HG03521 (cell line): ENCODE measurements around the gene TRIP13.

Experiments
- ATAC-seq: cut with Tn5 transposase; IDR thresholded peaks from one replicate; pipeline ENCODE4 v1.9.1; 2021; ENCODE audit warnings: mild to moderate bottlenecking, moderate library complexity; ENCODE audit not compliant: unreplicated experiment

Gene TRIP13

DNA sequence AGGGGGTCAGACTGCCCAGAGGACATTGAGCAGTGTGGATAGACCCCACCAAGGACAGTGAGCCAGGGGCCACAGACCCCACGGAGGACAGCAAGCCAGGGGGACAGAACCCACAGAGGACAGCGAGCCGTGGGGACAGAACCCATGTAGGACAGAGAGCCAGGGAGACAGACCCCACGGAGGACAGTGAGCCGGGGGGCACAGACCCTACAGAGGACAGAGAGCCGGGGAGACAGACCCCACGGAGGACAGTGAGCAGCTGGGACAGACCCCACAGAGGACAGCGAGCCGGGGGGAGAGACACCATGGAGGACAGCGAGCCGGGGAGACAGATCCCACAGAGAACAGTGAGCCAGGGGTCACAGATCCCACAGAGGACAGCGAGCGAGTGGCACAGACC lies 38.5 kb upstream of the TRIP13 start:
- ATAC-seq = no peak

DNA sequence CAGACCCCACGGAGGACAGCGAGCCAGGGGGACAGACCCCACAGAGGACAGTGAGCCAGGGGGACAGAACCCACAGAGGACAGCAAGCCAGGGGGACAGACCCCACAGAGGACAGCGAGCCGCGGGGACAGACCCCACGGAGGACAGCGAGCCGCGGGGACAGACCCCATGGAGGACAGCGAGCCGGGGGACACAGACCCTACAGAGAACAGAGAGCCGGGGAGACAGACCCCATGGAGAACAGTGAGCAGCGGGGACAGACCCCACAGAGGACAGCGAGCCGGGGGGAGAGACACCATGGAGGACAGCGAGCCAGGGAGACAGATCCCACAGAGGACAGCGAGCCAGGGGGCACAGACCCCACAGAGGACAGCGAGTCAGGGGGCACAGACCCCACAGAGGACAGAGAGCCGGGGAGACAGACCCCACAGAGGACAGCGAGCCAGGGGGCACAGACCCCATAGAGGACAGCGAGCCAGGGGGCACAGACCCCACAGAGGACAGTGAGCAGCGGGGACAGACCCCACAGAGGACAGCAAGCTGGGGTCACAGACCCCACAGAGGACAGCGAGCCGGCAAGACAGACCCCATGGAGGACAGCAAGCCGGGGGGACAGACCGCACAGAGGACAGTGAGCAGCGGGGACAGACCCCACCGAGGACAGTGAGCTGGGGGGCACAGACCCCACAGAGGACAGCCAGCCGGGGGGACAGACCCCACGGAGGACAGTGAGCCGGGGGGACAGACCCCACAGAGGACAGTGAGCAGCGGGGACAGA lies 37.5 kb upstream of the TRIP13 start:
- ATAC-seq = no peak

DNA sequence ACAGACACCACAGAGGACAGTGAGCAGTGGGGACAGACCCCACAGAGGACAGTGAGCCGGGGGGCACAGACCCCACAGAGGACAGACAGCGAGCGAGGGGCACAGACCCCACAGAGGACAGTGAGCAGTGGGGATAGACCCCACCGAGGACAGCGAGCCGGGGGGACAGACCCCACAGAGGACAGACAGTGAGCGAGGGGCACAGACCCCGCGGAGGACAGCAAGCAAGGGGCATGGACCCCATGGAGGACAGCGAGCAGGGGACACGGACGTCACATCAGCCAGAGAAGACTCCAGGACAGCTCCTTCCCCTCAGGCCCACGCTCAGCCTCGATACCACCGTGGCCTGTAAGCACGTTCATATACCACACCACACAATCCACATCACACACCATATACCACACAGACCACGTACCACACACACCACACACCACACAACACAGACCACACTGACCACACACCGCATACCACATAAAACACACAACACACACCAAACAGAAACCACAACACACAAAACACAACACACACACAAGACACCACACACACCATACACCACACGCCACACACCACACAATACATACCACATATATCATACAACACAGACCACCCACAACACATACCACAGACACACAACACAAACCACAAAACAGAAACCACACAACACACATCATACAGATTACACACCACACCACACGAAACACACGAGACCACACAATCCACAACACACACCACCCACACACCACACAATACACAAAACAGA lies 36.7 kb upstream of the TRIP13 start:
- ATAC-seq = no peak

DNA sequence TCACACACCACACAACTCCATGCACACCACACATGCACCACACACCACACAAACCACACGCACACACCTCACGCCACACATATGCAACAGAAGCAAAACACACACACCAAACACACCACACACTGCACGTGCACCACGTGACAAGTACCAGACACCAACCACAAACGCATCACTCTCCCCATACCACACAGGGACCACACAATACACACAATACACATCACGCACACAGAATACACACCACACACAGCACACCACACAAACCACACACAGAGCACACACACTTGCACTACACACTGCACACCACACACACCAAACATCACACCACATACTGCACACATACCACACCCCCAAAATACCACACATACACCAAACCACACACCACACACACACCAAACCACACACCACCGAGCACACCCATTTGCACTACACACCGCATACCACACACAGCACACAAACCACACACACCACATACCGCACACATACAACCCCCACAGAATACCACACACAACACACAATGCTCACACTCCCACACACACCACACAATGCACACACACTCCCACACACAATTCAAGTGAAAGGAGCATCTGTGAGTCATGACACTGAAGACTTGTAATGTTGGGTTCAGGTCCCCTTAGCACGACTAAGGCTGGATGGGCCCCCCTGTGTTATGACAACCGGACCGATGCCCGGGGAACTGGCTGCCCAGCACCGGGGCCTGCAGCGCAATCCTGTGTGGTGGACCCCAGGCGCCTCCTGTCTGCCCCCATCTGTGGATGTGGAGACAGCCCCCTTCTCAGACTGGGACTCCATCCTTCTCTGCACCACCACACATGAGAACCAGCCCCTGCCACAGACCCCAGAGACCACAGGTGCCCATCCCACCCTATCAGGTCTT lies 35.9 kb upstream of the TRIP13 start:
- no peak for ATAC-seq

DNA sequence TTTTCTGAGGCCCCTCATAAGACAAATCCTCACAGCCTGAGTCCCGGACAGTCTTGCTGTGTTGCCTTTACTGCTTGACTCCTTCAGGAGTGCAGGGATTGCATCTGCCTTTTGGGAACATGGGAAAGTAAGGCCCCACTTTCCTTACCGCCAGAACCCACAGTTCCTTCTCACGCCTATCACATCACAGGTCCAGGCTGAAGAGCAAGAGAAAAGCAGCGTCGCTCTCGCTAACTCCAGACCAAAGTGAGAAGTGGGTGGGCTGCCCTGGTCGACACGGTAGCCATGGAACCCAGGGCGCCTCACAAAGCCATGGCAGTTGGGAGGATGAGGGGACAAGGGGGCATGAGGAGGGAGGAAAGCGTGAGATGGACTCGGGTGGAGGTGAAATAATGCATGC lies 34.0 kb upstream of the TRIP13 start:
- no peak for ATAC-seq

DNA sequence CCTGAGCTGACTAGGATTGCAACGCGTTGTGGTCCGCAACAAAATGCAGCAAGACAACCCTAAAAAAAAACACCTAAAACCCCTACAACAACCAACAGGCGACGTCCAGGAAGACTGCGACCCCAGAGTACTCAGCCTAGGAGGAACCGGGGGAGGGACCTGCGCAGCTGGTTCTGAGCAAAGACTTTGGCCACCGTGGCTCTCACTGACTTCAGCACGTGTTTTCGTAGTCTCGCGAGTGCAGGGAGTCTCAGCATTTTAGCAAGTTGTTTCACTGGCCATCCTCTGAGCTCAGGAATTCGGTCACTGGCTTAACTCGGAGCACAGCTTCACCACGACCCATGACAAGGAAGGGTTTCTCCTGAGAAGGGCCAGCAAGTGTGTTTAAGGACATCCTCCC lies 33.3 kb upstream of the TRIP13 start:
- no peak for ATAC-seq

DNA sequence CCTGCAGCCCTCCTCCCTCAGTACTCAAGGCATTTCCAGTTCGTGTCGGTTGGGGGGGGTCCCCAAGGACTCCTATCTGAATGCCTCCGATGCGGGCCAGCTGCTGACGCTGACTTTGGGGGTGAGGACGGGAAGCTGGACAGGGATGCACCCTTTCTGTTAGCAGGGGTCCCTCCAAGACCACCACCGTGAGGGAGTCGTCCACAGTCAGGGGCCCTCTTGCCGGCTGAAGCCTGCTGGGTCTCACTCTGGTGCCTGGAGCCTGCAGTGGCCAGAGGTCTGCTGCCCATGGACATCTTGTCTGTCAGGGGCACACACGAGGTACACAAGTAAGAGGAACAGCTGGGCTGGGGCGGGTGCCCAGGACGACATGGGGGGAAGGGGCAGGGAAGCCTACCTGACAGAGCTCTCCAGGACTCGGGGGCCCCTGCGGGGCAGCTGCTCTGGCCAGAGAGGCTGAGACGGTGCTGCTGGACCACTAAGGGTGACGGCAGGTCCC lies 32.8 kb upstream of the TRIP13 start:
- no peak for ATAC-seq

DNA sequence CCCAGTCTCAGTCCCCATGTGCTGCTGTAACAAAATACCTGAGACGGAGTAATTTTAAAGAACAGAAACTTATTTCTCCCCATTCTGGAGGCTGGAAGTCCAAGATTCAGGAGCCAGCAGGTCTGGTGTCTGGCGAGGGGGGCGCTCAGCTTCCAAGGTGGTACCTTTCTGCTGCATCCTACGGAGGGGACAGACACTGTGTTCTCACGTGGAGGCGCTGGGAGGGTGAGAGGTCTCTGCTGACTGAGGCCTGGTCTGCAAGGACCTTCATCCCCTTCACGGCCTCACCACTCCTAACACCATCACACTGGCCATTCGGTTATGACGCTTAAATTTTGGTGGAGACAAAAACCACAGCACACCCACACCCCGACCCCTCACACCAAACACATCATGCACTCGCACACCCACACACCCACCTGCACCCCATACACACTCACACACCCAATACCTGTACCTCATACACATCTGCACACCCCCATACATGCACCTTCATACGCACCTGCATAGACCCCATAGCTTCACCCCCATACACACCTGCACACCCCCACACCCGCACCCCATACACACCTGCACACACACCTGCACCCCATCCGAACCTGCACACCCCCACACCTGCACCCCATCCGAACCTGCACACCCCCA lies 32.1 kb upstream of the TRIP13 start:
- ATAC-seq = no peak

DNA sequence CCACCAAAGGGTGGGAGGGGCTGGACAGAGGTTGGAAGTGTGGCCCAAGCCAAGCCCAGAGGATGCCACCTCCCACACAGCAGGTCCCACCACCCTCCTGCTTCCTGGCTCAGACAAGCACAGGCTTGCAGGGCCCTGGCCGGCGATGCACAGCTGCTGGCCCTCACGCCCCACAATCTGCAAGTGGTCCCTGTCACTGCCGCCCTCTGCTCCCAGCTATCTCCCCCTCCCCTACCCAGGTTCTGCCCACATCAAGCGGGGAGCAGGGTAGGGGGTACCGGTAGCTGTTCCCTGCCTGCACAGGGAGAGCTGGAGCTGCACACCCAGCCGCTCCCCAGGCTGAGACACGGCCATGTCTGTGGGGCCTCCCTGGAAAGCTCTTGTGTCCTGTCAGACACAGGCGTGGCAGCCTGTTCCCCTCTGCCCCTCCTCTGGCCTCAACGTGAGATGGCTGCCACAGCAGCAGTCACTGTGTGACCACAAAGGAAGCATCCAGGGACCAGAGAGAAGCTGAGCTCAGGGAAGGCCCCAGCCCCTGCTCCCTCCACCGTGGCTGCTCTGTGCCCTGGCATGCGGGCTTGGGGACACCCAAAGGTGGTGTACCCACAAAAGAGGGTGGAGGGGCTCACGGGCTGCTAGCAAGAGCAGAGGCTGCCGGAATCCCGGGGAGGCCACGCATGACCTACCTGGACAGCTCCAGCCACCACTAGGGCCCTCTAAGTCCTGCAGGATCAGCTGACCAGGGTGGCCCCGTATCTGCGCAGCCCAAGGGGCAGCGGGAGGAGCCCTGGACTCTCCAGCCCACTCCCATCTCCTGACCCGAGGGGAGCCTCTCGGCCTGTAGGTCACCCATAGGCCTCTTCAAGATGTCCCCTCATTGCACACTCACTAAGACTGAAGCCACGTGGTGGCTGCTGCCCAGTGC lies 31.0 kb upstream of the TRIP13 start:
- ATAC-seq = no peak

DNA sequence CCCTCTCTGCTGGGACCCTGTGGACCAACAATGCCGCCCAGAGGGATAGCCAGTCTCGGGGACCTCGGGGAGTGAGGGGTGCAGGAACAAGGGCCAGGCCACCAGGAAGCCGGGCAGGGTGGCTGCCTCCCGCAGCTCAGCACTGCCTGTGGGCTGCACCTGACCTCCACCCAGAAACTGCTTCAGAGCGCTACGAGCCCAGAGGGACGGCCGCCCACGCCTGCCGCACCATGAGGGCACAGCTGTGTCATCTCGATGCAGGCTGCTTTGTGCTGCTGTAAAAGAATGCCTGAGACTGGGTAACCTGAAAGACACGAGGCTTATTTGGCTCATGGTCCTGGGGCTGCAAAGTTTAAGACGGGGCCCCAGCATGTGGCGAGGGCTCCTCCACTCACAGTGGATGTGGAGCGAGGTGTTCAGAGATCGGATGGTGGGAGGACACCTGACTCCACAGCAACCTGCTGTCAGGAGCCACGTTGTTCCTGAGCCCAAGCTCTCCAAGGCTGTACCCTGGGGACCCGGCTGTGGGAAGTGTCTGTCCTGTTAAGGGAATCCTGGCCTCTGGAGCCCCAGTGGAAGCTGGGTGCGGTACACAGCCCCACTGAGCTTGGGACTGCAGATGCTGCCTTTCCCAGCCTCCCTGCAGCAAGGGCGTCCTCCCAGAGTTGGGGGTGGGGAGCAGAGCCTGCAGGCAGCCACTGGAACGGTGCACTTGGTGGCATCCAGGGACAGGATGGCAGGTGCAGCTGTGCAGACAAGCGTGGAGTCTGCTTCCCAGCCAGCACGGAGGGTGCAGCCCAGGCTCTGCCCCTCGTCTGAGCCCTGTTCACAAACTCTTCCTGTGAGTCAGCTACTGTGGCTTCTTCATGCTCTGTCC lies 30.1 kb upstream of the TRIP13 start:
- no peak for ATAC-seq

DNA sequence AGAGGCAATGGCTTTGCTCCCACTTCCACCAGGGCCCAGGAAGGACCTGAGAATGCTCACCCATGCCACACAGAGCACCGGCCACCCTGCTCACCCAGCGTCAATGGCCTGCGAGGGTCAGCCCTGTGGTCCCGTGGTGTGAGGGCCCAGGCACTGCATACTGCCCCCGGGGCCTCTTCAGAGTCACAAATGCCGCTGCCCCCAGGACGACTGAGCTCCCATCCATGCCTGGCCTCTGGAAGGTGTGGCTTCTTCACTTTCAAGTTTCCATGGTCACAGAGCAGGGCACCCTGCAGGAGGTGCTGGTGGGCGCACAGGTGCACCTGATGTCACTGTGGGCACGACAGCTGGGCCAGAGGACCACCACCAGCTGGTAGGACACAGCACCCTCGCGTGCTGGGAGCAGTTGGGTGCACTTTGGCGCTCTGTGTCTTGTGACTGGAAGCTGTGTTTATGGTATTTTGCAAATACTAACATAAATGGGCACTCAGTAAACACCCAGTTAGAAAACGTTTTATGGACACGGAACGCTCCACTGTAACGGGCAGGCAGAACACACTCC lies 29.4 kb upstream of the TRIP13 start:
- ATAC-seq = no peak

DNA sequence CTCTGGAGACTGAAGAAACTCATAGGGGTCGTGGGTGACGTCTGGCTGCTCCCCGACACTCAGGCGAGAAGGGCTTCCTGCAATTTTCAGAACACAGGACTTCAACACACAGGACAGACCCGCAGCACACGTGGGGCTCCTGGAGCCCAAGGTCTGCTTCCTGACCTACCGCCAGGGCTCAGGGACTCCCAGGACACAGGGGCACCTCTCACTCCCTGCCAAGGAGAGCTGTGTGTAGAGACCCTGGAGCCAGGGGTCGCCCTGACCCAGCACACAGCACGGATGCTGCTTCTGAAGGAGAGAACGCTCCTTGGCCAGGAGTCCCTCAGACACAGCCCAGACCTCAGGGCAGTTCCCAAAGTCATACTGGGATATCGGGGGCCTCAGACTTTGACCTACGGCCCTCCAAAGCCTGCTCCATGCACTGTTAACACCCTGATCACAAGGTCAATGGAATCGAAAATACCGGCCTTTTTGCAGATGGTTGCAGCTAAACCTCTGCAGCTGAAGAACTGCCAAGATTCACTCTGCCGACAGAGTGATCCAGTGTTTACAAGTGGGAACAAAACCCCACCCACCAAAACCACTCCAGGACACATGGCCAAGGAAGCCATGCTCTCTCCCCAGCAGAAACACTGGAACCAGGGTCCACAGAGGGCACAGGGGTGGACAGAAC lies 28.1 kb upstream of the TRIP13 start:
- ATAC-seq = no peak

DNA sequence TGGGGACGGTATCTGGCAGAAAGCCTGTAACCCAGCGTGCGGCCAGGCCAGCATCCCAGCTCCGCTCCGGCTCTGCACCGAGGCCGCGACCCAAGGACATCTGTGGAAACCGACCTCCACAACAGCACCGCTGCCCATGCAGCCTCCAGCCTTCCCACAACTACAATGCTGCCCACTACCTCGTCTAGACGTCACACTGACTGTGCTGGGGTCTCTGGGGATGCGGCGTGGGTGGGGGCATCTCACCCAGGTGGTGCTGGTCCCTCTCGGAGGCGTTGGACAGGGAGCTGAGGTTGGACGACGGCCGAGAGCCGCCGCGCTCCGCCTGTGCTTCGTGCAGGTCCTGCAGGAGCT lies 27.5 kb upstream of the TRIP13 start:
- ATAC-seq = no peak

DNA sequence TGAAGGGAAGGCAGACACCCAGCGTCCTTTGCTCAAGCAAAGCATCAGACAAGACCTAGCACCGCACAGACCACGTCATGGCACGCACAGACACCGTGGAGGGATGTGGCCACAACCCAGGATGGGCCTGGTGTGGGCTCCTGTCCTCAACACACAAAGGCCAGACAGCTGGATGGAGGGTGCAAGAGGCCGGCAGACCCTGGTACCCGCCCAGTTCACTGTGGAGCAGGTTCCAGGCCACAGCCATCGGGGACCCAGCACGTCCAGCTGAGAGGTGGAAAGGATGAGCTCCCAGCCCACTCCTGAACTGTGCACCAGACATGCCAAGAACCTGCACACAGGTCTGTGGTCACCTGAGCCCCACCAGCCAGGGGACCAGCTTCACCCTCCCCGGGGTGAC lies 26.9 kb upstream of the TRIP13 start:
- ATAC-seq = no peak

DNA sequence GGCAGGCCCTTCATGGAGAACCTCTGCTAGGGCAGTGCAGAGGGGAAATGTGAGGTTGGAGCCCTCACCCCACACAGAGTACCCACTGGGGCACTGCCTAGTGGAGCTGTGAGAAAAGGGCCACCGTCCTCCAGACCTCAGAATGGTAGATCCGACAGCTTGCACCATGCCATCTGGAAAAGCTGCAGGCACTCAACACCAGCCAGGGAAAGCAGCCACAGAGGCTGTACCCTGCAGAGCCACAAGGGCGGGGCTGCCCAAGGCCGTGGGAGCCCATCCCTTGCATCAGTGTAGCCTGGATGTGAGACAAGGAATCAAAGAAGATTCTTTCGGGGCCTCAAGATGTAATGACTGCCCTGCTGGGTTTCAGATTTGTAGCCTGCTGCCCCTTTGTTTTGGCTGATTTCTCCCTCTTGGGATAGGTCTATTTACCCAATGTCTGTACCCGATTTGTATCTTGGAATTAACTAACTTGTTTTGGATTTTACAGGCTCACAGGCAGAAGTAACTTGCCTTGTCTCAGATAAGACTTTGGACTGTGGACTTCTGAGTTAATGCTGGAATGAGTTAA lies 25.3 kb upstream of the TRIP13 start:
- ATAC-seq = no peak

DNA sequence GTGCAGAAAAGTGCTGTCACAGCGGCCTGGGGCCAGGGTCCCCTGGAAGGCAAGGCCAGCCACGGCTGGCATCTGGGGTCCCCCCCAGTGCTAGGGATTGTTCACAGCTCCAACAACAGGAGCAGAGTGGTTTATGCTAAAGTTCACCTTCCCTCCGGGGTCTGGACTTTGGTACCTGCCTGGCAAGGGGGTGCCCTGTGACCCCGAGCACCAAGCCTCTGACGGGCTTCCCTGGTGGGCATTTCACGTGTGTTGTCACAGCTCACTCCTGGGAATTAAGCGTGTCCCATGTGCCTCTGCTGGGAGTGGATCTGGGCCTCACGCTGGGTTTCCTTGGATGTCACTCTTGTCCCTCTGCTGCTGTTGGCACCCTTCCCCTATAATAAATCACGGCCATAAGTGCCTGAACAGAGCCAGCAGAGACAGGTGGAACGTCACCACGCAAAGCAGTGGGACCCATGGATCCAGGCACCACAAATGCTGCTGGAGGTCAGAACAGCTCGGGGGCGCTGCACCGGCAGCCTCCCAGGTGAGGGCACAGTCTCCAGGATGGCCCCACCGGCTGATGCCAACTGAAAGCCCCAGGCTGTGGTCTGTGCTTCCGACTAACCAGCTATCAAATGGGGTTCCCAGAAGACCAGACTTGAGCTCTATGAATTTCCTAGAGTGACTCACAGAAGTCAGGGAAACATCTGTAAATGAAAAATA lies 24.1 kb upstream of the TRIP13 start:
- ATAC-seq = no peak

DNA sequence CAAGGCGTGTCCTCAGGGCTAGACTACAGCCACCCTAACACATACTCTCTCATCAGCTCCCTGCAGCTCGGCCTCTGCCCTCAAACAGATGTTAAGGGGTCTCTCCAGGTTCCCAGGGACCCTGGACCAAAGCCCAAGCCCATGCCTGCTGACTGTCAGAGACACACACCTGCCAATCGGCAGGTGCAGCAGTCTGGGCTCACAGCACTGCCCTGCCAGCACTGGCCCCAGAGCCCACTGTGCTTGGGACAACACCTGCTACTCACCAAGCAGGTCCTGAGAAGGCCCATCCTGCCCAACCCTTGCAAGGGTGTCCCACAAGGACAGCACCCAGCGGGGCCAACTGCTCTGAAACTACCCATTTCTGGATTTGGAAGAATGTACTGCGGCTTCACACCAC lies 21.7 kb upstream of the TRIP13 start:
- ATAC-seq = no peak
